Osteocyte (in vitro differentiated cells): ENCODE results near the gene CAMK1G. TPM values are rescaled to one million over a fixed set of nuclear protein-coding genes. Genes with fewer than 3 reads are reported as not detected.

Experiments
- DNase-seq: peaks from one replicate; pipeline ENCODE4 v3.0.0; 2021; ENCODE audit warnings: mixed read lengths; ENCODE audit not compliant: unreplicated experiment; ENCODE audit errors: extremely low spot score
- H3K27ac Mint-ChIP-seq: one replicate; pipeline ENCODE4 v1.8.0; 2021; ENCODE audit warnings: mild to moderate bottlenecking, mixed read lengths; ENCODE audit not compliant: unreplicated experiment
- H3K27me3 Mint-ChIP-seq: one replicate; pipeline ENCODE4 v1.8.0; 2021; ENCODE audit warnings: mixed read lengths; ENCODE audit not compliant: unreplicated experiment
- H3K36me3 Mint-ChIP-seq: one replicate; pipeline ENCODE4 v1.8.0; 2021; ENCODE audit warnings: mixed read lengths; ENCODE audit not compliant: unreplicated experiment
- H3K4me1 Mint-ChIP-seq: one replicate; pipeline ENCODE4 v1.8.0; 2021; ENCODE audit warnings: mixed read lengths; ENCODE audit not compliant: unreplicated experiment
- H3K4me3 Mint-ChIP-seq: one replicate; pipeline ENCODE4 v1.8.0; 2021; ENCODE audit warnings: mild to moderate bottlenecking, moderate library complexity, mixed read lengths; ENCODE audit not compliant: unreplicated experiment
- H3K9me3 Mint-ChIP-seq: one replicate; pipeline ENCODE4 v1.8.0; 2021; ENCODE audit warnings: mixed read lengths; ENCODE audit not compliant: unreplicated experiment
- CTCF ChIP-seq: fragments of 200-600 bp; sonication (generic); IDR thresholded peaks from 2 replicates; pipeline ENCODE4 v1.5.0; 2021; ENCODE audit warnings: antibody characterized with exemption, mild to moderate bottlenecking, moderate library complexity
- total RNA-seq: library from RNA; stranded (reverse); gene quantifications from 2 replicates; pipeline ENCODE4 v1.2.1, GENCODE V29; 2021

Gene CAMK1G
- total RNA-seq, 1 donor from 2014 or later = not detected

- Mint-ChIP-seq H3K4me3 (no peak overlapping the region), H3K4me1 (peaks cover 62% of the 10 kb centered on the region), H3K36me3 (no peaks in the 10 kb centered on the region), H3K27me3 (no peaks in the 10 kb centered on the region), H3K27ac (no peak overlapping the region), H3K9me3 (no peaks in the 10 kb centered on the region)
- TF ChIP-seq CTCF = no peak
- DNase-seq = no peak
Measured at GRCh38 chr1:209647156-209647555, 63.6 kb downstream of the CAMK1G start.

- Mint-ChIP-seq H3K36me3 (no peaks in the 10 kb centered on the region), H3K4me1 (peaks cover 70% of the 10 kb centered on the region), H3K9me3 (no peaks in the 10 kb centered on the region), H3K27me3 (no peaks in the 10 kb centered on the region), H3K27ac (peak overlapping the region; percentile 61), H3K4me3 (no peak overlapping the region)
- no peak for DNase-seq
- no peak for TF ChIP-seq CTCF
Measured at GRCh38 chr1:209648346-209648745, 64.8 kb downstream of the CAMK1G start.

- H3K27ac Mint-ChIP-seq = peak overlapping the region; percentile 87
Measured at GRCh38 chr1:209648931-209649776, 65.6 kb downstream of the CAMK1G start.

GRCh38 chr1:209650454-209650853, 66.9 kb downstream of the CAMK1G start:
- Mint-ChIP-seq H3K27ac (peak overlapping the region; percentile 50), H3K4me3 (no peak overlapping the region), H3K27me3 (no peaks in the 10 kb centered on the region), H3K9me3 (no peaks in the 10 kb centered on the region), H3K4me1 (peaks cover 74% of the 10 kb centered on the region), H3K36me3 (no peaks in the 10 kb centered on the region)
- no peak for DNase-seq
- no peak for TF ChIP-seq CTCF

More at GRCh38 chr1:209648931-209649776, 65.6 kb downstream of the CAMK1G start:
- no peak for TF ChIP-seq CTCF
- no peaks in the 10 kb centered on the region for H3K36me3 Mint-ChIP-seq
- no peaks in the 10 kb centered on the region for H3K9me3 Mint-ChIP-seq
- no peak for DNase-seq
- no peaks in the 10 kb centered on the region for H3K27me3 Mint-ChIP-seq
- peaks cover 74% of the 10 kb centered on the region for H3K4me1 Mint-ChIP-seq
- no peak overlapping the region for H3K4me3 Mint-ChIP-seq

- peaks cover 70% of the 10 kb centered on the region for H3K4me1 Mint-ChIP-seq
- no peaks in the 10 kb centered on the region for H3K36me3 Mint-ChIP-seq
- peak overlapping the region; percentile 28 for H3K27ac Mint-ChIP-seq
- H3K4me3 Mint-ChIP-seq = no peak overlapping the region
- DNase-seq = no peak
- no peaks in the 10 kb centered on the region for H3K9me3 Mint-ChIP-seq
- H3K27me3 Mint-ChIP-seq = no peaks in the 10 kb centered on the region
- TF ChIP-seq CTCF = no peak
Measured at GRCh38 chr1:209651138-209651587, 67.6 kb downstream of the CAMK1G start.
